AG09319 (cell line): ENCODE results near the gene KHNYN.
A peak's percentile ranks its signal among the peaks of the same experiment; 100 is the strongest.
"Not testable (repeated sequence)": the region's sequence is repeated elsewhere in the genome, so short reads cannot be mapped to it uniquely, and the experiment has no call there.

Source experiments
- DNase-seq: peaks from one replicate; pipeline ENCODE4 v3.0.0-alpha.2; 2010; ENCODE audit warnings: low read depth; ENCODE audit errors: extremely low read depth
- CTCF ChIP-seq: IDR thresholded peaks from 2 replicates; pipeline ENCODE4 v1.5.1; 2011; ENCODE audit warnings: low read depth, mild to moderate bottlenecking, inconsistent platforms, low read length, moderate library complexity

KHNYN gene

DNA sequence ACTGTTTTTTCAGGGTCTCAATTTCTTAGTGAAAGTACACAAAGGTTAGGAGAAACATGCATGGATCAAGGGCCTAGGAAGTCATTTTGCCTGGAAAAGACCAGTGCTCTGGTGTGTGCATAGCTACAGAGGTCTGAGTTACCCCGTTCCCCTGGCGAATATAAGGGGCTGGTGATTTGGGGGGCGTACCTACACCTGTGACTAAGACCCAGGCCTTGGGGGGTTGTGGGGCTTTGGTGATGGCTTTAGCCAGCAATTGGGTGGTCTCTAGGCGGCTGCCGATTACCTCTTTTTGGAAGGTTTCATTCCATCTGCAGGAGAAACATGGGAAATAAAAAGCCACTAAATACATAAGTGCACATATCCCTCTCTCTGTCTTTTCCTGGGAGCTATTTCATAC, 11.7 kb downstream of the KHNYN start:
- TF ChIP-seq CTCF: no peak

GRCh38 chr14:24441904-24442239, 12.1 kb downstream of the KHNYN start:
- no peak for TF ChIP-seq CTCF
- no peak for DNase-seq

More for the DNA sequence above, 11.7 kb downstream of the KHNYN start:
- no peak for DNase-seq

- no peak for TF ChIP-seq CTCF
- DNase-seq: peak; percentile 98
Observed at GRCh38 chr14:24442240-24443052, 12.7 kb downstream of the KHNYN start, which contains the start of gene SDR39U1. Gene SDR39U1 (minus strand): TSS chr14:24442776. CDS start chr14:24442769, 7 bp downstream.

DNA sequence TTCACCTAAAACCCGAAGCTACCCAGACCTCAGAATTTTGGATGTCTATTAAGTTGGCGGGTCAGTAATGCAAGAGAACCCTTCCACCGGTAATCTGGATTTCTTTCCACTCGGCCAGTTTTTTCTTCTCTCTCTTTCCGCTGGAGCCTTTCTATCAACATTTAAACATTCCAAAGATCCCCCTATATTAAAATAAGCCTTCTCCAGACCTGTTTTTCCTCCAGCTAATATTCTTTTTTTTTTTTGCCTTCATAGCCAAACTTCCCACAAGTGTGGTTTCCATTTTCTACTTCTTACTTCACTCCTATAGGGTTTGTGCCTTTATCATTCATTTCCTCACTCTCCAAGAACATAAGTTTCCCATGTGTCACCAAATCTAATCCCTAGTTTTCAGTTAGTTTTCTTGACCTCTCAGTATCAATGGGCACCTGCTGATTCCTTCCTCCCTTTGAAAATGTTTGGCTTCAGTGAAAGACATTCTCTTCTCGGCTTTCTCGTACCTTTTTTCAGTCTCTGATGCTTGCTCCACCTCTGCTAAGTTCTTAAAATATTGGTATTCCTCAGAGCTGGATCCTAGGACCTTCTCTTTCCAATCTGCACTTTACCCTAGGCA, 13.4 kb downstream of the KHNYN start:
- no peak for TF ChIP-seq CTCF
- DNase-seq: no peak

DNA sequence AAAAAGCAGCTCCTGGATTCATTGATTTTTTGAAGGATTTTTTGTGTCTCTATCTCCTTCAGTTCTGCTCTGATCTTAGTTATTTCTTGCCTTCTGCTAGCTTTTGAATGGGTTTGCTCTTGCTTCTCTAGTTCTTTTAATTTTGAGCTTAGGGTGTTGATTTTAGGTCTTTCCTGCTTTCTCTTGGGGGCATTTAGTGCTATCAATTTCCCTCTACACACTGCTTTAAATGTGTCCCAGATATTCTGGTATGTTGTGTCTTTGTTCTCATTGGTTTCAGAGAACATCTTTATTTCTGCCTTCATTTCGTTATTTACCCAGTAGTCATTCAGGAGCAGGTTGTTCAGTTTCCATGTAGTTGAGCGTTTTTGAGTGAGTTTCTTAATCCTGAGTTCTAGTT, 21.1 kb downstream of the KHNYN start:
- not testable (repeated sequence) for DNase-seq

- no peak for DNase-seq
- no peak for TF ChIP-seq CTCF
Observed at GRCh38 chr14:24456980-24457379, 27.2 kb downstream of the KHNYN start.

GRCh38 chr14:24458736-24459135, 29.0 kb downstream of the KHNYN start:
- DNase-seq: no peak
- TF ChIP-seq CTCF: no peak

DNA sequence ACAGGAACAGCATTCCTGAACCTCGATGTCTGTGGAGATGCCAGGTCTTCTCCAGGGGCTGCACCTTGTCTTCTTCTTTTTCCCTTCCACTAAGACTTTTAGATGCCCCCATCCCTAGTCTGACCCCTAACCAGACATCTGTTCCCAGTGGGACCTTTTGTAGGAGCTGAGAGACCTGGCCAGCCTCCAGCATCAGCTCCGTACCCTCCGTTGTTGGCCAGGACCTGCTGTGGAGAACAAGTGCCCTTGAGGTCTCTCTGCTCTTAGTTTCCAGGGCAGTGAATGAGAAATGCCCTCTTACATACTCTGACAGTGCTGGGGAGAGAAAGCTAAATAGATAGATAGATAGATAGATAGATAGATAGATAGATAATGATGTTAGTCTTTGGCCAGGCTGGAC, 29.6 kb downstream of the KHNYN start:
- TF ChIP-seq CTCF: no peak
- no peak for DNase-seq
